ENCODE measurements around the gene CGB1.
A peak's percentile ranks its signal among the peaks of the same experiment; 100 is the strongest.
"Not testable (repeated sequence)": the region's sequence is repeated elsewhere in the genome, so short reads cannot be mapped to it uniquely, and the experiment has no call there.

The CGB1 gene

DNA sequence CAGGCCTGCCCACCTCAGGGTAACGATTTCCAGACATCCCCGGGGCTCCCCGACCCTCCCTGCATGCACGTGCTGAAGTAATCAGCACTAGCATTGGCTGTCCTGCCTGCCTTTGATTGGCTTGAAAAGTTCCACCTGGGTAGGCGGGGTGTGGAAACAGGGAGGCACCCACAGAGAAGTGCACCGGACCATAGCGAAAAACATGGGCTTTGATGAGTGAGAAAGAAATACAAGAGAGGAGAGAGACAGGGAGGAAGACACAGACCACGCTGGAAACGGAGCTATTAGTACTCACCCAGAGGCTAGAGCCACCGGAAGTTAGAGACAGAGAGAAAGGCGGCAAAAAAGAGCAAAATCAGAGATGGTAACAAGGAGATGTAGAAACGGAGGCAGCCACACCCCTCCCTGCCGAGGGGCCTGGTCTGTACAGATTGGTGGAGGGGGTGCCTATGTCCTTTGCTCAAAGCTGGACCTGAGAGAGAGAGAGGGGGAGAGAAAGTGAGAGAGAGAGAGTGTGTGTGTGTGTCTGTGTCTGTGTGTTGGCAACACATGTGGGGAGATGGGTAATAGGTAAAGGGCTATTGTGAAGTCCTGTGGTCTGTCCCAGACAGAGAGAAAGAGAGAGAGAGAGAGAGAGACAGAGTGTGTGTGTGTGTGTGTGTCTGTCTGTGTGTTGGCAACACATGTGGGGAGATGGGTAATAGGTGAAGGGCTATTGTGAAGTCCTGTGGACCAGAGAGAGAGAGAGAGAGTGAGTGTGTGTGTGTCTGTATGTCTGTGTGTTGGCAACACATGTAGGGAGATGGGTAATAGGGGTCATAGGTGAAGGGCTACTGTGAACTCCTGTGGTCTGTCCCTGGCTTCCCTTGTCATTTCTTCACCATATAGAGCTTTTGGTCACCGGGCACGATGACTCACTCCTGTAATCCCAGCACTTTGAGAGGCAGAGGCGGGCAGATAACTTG lies 15.5 kb downstream of the CGB1 start:
- H3K4me1 Mint-ChIP-seq = peaks cover 33% of the 10 kb centered on the region
- ATAC-seq = peak; percentile 9
- peak overlapping the region; percentile 16 for H3K27ac Mint-ChIP-seq
- no peak overlapping the region for H3K4me3 Mint-ChIP-seq
- H3K27me3 Mint-ChIP-seq = peaks cover 8% of the 10 kb centered on the region
- no peaks in the 10 kb centered on the region for H3K9me3 Mint-ChIP-seq
- H3K36me3 Mint-ChIP-seq (ENCODE audit: low read depth) = no peaks in the 10 kb centered on the region
- DNase-seq = no peak

DNA sequence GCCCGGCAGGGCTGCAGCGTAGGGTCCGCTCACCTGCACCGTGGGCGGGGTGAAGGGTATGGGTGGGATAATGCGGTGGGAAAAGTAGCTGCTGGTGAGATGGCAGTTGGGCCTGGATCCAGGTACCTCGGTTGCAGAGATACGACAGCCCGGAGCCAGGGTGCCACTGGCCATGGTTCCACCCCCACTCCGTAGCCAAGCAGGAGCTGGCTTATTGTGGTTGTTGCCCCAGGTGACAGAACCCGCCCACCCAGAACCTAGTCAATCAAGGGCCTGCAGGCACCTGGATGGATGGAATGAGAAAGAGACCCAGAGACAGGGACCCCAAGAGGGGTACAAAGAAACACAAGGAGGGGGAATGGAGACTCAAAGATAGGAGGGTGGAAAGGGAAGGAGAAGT lies 16.4 kb downstream of the CGB1 start:
- H3K27ac Mint-ChIP-seq = no peak overlapping the region
- H3K9me3 Mint-ChIP-seq = no peaks in the 10 kb centered on the region
- ATAC-seq (no peak), DNase-seq (no peak)
- peaks cover 8% of the 10 kb centered on the region for H3K27me3 Mint-ChIP-seq
- H3K4me3 Mint-ChIP-seq = no peak overlapping the region
- peaks cover 5% of the 10 kb centered on the region for H3K36me3 Mint-ChIP-seq (ENCODE audit: low read depth)
- peaks cover 33% of the 10 kb centered on the region for H3K4me1 Mint-ChIP-seq

DNA sequence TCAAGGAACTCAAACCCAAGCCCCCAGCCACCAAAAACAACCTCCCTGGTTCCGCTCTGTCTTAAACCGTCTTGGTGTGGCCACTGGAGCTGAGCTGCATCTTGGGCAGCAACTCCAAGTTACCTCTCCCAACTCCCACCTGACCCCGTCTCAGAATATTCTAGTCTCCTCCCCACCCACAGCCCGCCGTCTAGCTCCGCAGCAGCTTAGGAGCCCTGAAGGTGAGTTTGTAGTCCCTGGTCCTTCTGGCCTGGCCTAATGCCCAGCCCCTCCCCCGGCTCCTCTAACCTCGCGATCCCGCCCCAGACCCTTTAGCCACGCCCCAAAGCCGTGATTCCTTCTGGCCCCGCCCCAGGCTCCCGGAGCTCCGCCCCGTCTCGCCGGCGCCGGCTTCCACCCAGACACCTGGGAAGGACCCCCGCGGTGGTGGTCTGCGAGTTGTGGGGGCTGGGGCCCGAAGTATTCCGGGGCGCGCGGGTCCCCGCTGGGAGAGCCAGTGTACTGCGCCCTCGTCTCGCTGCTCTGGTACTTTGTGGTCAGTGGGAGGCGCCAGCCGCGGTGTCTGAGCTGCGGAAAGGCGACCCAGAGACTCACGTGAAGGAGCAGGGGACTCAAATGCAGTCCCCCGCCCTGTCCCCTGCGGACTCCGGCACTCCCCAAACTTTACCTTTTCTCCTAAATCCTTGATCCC lies 17.3 kb downstream of the CGB1 start:
- peak; percentile 76 for DNase-seq
- H3K27me3 Mint-ChIP-seq = peaks cover 6% of the 10 kb centered on the region
- H3K36me3 Mint-ChIP-seq (ENCODE audit: low read depth) = peaks cover 5% of the 10 kb centered on the region
- H3K4me1 Mint-ChIP-seq = peaks cover 33% of the 10 kb centered on the region
- peak; percentile 13 for ATAC-seq
- H3K27ac Mint-ChIP-seq = peak overlapping the region; percentile 22
- H3K4me3 Mint-ChIP-seq = peak overlapping the region; percentile 72
- no peaks in the 10 kb centered on the region for H3K9me3 Mint-ChIP-seq

DNA sequence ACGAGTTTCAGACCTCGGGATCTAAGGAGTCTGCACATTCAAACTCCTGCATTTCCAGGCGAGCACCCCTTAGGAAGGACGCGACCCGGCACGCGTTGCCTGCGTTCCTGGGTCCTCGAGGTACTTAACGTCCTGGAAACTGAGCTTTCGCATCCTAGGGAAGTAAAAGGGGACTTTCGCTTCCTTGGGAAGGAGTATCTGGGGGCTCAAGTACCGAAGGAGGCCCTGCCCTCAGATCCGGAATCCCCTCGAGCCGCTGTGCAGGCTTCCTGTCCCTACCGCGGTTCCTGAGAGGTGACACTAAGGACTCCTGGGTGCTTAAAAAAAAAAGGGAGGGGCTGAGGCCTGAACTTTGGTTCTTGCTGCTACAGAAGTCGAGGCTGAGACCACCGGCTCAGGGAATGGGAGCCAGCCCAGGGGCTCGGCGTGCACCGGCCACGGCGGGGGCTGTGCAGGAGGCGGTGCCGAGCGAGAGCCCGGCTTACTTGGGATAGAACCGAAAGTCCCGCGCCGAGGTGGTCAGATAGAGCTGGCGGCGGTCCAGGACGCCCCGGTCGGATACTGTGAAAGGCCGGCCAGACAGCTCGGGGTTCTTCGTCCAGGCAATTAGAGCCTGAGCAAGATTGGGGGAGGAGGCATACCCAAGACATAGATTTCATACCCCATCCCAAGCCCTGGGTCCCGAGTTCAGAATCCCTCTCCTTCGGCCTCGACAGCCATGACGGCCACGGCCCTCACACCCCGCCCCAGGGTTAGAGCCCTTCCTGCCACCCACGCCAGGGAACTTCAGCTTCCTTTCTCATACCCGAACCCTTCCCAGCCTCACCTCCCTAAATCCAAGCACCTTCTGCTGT lies 18.1 kb downstream of the CGB1 start:
- DNase-seq; H3K36me3 Mint-ChIP-seq (ENCODE audit: low read depth); H3K9me3 Mint-ChIP-seq; H3K27me3 Mint-ChIP-seq: not testable (repeated sequence)
- peak overlapping the region; percentile 72 for H3K4me3 Mint-ChIP-seq
- peak overlapping the region; percentile 22 for H3K27ac Mint-ChIP-seq
- peaks cover 33% of the 10 kb centered on the region for H3K4me1 Mint-ChIP-seq
- peak; percentile 9 for ATAC-seq

DNA sequence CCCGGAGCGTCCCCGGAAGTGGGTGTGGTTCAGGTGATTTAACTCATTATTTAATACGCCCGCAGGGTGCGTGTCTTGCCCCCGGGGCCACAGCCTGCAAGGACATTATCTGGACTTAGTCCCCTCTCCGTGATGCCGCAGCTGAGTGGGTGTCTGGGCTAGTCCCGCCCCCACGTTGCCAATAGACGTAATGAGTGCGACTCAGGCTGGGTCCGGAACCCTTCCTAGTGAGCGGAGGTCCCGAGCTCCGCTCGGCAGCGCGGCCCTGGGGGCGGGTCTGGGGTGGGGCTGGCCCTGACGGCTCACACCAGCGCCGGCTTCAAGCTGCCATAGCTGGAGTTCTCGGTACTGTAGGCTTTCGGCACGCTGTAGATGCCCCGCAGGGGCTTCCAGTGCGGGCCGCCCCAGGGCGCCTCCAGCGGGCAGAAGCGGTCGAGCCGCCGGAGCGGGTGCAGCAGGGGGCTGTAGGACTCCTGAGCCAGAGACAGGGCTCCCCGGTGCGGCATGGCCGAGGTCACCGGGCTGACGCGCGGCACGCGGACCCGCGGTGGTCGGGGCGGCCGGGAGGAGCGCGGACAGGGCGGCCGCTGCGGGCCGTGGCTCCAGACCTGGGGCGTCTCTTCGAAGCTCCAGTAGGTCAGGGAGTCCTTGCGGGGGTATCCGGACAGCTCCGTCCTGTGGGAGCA lies 18.9 kb downstream of the CGB1 start:
- Mint-ChIP-seq H3K4me1 (peaks cover 33% of the 10 kb centered on the region), H3K36me3 (ENCODE audit: low read depth) (peaks cover 8% of the 10 kb centered on the region), H3K27me3 (peaks cover 6% of the 10 kb centered on the region), H3K4me3 (peak overlapping the region; percentile 24), H3K27ac (no peak overlapping the region), H3K9me3 (no peaks in the 10 kb centered on the region)
- ATAC-seq (peak; percentile 71), DNase-seq (peak; percentile 69)

DNA sequence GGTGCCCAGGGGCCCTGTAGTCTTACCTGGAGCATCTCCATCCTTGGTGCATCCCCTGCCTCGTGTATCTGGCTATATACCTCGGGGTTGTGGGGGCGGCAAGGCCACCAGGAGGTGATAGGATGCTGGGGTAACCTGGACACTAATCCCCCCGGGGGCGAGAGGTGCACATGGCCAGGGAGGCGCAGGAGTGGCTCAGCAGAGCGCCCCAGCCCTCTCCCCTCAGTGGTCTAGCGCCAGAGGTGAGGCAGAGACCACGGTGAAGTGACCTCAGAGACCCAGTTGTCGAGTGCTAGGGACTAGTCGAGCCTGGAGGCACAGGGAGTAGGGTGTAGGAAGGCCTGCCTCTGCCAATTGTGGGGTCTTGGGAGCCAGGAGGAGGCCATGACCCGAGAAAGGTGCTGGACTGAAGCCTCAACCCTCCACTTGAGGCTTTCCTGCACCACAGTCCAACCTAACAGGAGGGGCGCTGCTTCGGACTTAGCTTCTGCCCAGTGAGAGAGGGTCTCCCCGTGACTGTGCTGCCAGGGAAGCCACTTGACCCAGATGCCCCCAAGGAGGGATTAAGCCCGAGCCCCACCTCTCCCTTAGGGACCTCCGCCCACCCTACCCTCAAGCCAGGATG lies 19.5 kb downstream of the CGB1 start, which contains the start of gene LHB:
TSS of gene LHB (minus strand) at position 51 of the 625 bp plus-strand sequence. CDS start at position 41, 10 bp downstream.
- Mint-ChIP-seq H3K36me3 (ENCODE audit: low read depth) (peaks cover 8% of the 10 kb centered on the region), H3K27ac (no peak within 1 kb of the TSS), H3K4me3 (peak within 1 kb of the TSS; percentile 24), H3K27me3 (peaks cover 6% of the 10 kb centered on the region), H3K9me3 (no peaks in the 10 kb centered on the region), H3K4me1 (peaks cover 33% of the 10 kb centered on the region)
- ATAC-seq = no peak
- no peak for DNase-seq

DNA sequence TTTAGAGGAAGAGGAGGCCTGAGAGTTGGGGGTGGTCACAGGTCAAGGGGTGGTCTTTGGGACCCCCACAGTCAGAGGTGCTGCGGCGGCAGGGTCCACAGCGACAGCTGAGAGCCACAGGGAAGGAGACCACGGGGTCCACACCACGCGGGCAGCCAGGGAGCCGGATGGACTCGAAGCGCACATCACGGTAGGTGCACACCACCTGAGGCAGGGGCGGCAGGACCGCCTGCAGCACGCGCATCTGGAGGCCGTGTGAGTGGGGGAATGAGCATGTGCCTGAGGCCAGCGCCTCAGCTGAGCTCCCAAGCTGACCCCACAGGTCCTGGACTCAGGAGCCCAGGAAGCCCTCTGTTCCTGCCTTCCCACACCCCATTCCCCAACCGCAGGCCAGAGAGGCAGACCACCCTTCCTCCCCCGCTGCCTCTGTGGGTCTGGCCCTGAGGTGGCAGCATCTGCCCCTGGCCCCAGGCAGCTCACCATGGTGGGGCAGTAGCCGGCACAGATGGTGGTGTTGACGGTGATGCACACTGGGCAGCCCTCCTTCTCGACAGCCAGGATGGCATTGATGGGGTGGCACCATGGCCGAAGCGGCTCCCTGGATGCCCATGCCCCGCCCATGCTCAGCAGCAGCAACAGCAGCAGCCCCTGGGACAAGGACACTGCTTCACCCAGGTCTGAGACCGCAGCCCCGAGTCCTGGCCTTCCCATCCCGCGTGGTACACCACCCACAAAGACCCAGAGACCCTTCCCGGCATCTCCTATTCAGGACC lies 20.4 kb downstream of the CGB1 start:
- Mint-ChIP-seq H3K4me3 (no peak overlapping the region), H3K9me3 (no peaks in the 10 kb centered on the region), H3K36me3 (ENCODE audit: low read depth) (peaks cover 11% of the 10 kb centered on the region), H3K27ac (no peak overlapping the region), H3K27me3 (peaks cover 6% of the 10 kb centered on the region), H3K4me1 (peaks cover 25% of the 10 kb centered on the region)
- DNase-seq (no peak), ATAC-seq (no peak)

DNA sequence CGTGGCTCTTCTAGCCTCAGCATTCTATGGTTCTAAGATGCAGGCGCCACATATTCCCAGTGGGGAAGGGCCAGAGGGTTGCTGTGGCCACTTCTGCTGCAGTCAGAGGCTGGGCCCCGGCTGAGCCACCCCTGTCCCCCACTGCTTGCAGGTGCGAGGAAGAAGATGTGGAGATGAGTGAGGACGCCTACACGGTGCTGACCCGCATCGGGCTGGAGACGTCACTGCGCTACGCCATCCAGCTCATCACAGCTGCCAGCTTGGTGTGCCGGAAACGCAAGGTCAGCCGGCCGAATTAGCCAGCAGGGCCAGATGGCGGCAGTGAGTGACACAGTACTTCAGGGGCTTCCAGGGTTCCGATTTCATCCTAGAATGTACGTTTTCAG lies 21.8 kb downstream of the CGB1 start:
- Mint-ChIP-seq H3K27me3 (peaks cover 6% of the 10 kb centered on the region), H3K27ac (no peak overlapping the region), H3K4me3 (no peak overlapping the region), H3K36me3 (ENCODE audit: low read depth) (peaks cover 13% of the 10 kb centered on the region), H3K9me3 (no peaks in the 10 kb centered on the region), H3K4me1 (peaks cover 18% of the 10 kb centered on the region)
- DNase-seq = no peak
- no peak for ATAC-seq

DNA sequence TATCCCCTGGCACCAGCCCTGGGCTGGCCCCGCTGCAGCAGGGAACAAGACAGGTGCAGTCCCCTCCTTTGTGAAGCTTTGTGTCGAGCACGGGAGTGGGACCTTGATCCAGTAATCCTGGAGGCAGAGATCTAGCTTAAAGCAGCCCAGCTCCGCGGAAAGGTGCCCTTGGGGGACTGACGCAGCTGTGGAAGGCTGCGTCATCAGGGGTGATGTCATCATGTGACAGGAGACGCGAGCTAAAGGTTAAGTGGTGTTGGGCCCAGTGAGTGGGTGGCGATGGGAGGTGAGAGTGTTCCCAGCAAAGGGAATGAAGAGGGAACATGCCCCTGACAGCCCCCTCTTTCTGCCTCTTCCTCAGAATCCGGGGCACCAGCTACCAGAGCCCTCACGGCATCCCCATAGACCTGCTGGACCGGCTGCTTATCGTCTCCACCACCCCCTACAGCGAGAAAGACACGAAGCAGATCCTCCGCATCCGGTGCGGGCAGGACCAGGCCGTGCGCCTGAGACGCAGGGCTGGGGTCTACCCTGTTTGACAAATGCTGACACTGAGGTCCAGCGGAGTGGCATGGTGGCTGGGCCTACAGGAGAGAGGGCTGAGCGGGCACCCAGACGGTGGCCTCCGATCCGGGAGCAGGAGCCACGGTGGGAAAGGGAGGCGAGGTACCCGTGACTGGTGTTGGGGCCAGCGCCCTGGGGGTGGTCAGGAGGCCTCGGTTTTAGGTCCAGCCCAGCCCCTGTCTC lies 22.4 kb downstream of the CGB1 start:
- Mint-ChIP-seq H3K27me3 (peaks cover 5% of the 10 kb centered on the region), H3K9me3 (no peaks in the 10 kb centered on the region), H3K4me1 (peaks cover 14% of the 10 kb centered on the region), H3K36me3 (ENCODE audit: low read depth) (peaks cover 13% of the 10 kb centered on the region), H3K27ac (no peak overlapping the region), H3K4me3 (no peak overlapping the region)
- DNase-seq (no peak), ATAC-seq (no peak)

DNA sequence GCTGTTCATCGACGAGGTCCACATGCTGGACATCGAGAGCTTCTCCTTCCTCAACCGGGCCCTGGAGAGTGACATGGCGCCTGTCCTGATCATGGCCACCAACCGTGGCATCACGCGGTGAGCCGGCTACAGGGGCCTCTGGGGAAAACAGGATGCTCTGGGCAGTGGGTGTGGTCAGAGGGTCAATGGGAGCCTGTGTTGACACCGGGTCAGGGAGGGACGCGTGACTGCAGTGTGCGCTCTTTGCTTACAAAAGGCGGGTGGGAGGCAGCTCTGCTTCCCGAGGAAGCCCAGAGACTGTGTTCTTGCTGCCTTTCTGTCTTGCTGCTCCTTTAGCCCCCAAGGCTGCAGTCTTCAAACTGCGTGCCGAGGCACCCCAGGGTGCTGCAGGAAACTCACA lies 25.5 kb downstream of the CGB1 start:
- no peak overlapping the region for H3K4me3 Mint-ChIP-seq
- DNase-seq = no peak
- no peaks in the 10 kb centered on the region for H3K27me3 Mint-ChIP-seq
- H3K36me3 Mint-ChIP-seq (ENCODE audit: low read depth) = peaks cover 21% of the 10 kb centered on the region
- no peaks in the 10 kb centered on the region for H3K9me3 Mint-ChIP-seq
- ATAC-seq = no peak
- H3K4me1 Mint-ChIP-seq = no peaks in the 10 kb centered on the region
- H3K27ac Mint-ChIP-seq = no peak overlapping the region

DNA sequence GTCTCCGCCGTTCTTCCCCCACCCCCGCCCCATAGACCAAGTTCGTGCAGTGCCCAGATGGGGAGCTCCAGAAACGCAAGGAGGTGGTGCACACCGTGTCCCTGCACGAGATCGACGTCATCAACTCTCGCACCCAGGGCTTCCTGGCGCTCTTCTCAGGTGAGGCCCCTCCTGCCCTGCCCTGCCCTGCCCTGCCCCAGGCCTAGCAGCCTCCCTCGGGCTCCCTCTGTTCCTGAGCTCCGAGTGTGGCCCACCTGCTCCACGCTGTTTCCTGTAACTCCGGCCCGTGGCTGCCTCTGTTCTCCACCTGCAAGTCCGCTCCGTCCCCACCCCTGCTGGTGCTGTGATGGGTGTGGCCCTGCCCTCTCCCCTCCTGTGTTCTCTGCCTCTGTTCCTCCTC lies 26.2 kb downstream of the CGB1 start:
- no peak for DNase-seq
- no peaks in the 10 kb centered on the region for H3K27me3 Mint-ChIP-seq
- no peak overlapping the region for H3K4me3 Mint-ChIP-seq
- H3K9me3 Mint-ChIP-seq = no peaks in the 10 kb centered on the region
- no peak for ATAC-seq
- peaks cover 17% of the 10 kb centered on the region for H3K36me3 Mint-ChIP-seq (ENCODE audit: low read depth)
- H3K4me1 Mint-ChIP-seq = no peaks in the 10 kb centered on the region
- H3K27ac Mint-ChIP-seq = no peak overlapping the region

DNA sequence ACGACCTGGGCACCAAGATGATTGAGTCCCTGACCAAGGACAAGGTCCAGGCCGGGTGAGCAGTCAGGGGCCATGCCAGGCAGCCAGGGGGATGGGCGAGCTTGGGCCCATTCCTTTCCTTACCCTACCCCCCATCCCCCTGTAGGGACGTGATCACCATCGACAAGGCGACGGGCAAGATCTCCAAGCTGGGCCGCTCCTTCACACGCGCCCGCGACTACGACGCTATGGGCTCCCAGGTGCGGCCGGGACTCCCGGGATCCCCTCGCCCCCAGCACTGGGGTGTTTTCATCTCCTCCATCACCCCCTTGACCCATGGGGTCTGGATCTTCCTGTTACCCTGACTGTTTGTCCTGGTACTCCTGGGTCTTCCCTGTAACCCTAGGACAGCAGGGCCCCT lies 26.9 kb downstream of the CGB1 start:
- Mint-ChIP-seq H3K36me3 (ENCODE audit: low read depth) (peaks cover 21% of the 10 kb centered on the region), H3K4me1 (no peaks in the 10 kb centered on the region), H3K27ac (no peak overlapping the region), H3K4me3 (no peak overlapping the region), H3K9me3 (no peaks in the 10 kb centered on the region), H3K27me3 (no peaks in the 10 kb centered on the region)
- ATAC-seq (no peak), DNase-seq (no peak)

Measured in activated naive CD8-positive, alpha-beta T cell treated with anti-CD3 and anti-CD28 coated beads, Interleukin-2, amount 50 U/mL, for 24 hours (primary cell).